ENCODE data around the gene NACC2. TPM values are rescaled to one million over a fixed set of nuclear protein-coding genes. Genes with fewer than 3 reads are reported as not detected.

The NACC2 gene
- total and polyA plus RNA-seq, 2 donors (not counting 1 experiment from before 2014, with no cell fraction given) = 0.34 to 1.9 TPM

DNA sequence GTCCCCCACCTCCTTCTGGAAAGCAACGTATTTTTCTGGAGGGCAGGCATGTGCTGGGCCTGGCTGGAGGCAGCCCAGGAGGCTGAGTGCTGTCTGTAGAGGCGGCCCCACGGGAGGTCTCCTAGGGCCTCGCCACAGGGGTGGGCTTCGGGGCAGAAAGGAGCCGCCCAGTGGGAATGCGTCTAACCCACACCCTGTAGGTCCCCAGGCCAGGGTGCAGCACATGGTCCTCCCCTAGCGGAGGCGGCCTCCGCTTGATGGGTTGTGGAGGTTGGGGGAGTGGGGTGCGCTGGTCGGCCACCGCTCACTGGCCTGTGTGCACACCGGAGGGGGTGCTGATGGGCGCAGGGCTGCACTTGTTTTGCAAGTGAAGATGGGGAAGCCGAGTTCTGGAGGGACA is 85.6 kb downstream of the NACC2 start:
- no peak overlapping the region for H3K27ac Mint-ChIP-seq
- intact Hi-C loops (cut with micrococcal nuclease) = no loop called here
- H3K27ac ChIP-seq (ENCODE audit: low read length in 2 of 2) = no peak overlapping the region
- ATAC-seq (ENCODE audit: low read depth) (no peak), DNase-seq (no peak)
- no peaks in the 10 kb centered on the region for H3K4me1 ChIP-seq (ENCODE audit: control insufficient read depth in 2 of 2, insufficient read depth in 2 of 2, low read length in 2 of 2)
- no peaks in the 10 kb centered on the region for H3K79me2 ChIP-seq (ENCODE audit: control insufficient read depth, insufficient read depth, low read length)
- no peaks in the 10 kb centered on the region for H3K27me3 ChIP-seq (replicated peaks in 1 of 4; ENCODE audit: control extremely low read depth in 1 of 4, control insufficient read depth in 3 of 4, insufficient read depth in 4 of 4, low read length in 3 of 4)
- H3K9ac ChIP-seq (ENCODE audit: low read length) = no peak overlapping the region
- H3K9me3 ChIP-seq (ENCODE audit: control extremely low read depth in 1 of 3, control insufficient read depth in 2 of 3, insufficient read depth in 1 of 3, low read length in 2 of 3) = no peaks in the 10 kb centered on the region
- no peak overlapping the region for H3K4me3 ChIP-seq (ENCODE audit: control extremely low read depth in 1 of 5, extremely low read depth in 1 of 5, insufficient read depth in 1 of 5, low read depth in 2 of 5, low read length in 4 of 5)
- H3K4me2 ChIP-seq (replicated peaks; ENCODE audit: low read depth, low read length, poor library complexity, severe bottlenecking) = no peak overlapping the region
- no peak overlapping the region for H3K4me3 Mint-ChIP-seq
- POLR2A ChIA-PET = no interaction called here
- no peak overlapping the region for H2AFZ ChIP-seq (ENCODE audit: insufficient read depth, low read depth, low read length, poor library complexity, severe bottlenecking)
- no peaks in the 10 kb centered on the region for H3K36me3 ChIP-seq (replicated peaks in 1 of 2; ENCODE audit: control extremely low read depth in 1 of 2, control insufficient read depth in 1 of 2, extremely low read depth in 1 of 2, insufficient read depth in 2 of 2, low read length in 1 of 2)
- WGBS (ENCODE audit: insufficient coverage) = 92% methylated on average over 14 of the region's 16 CpGs
- H4K20me1 ChIP-seq (ENCODE audit: control insufficient read depth, insufficient read depth, low read length, poor library complexity, severe bottlenecking) = no peaks in the 10 kb centered on the region
- no peak for TF ChIP-seq EZH2 (IDR thresholded peaks at IDR 0.05; ENCODE audit: borderline replicate concordance, insufficient read depth, low read depth, low read length, poor library complexity, severe bottlenecking)
- TF ChIP-seq, protein P1, sequence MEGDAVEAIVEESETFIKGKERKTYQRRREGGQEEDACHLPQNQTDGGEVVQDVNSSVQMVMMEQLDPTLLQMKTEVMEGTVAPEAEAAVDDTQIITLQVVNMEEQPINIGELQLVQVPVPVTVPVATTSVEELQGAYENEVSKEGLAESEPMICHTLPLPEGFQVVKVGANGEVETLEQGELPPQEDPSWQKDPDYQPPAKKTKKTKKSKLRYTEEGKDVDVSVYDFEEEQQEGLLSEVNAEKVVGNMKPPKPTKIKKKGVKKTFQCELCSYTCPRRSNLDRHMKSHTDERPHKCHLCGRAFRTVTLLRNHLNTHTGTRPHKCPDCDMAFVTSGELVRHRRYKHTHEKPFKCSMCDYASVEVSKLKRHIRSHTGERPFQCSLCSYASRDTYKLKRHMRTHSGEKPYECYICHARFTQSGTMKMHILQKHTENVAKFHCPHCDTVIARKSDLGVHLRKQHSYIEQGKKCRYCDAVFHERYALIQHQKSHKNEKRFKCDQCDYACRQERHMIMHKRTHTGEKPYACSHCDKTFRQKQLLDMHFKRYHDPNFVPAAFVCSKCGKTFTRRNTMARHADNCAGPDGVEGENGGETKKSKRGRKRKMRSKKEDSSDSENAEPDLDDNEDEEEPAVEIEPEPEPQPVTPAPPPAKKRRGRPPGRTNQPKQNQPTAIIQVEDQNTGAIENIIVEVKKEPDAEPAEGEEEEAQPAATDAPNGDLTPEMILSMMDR (IDR thresholded peaks at IDR 0.05) = no peak
- H3K27me3 Mint-ChIP-seq = no peaks in the 10 kb centered on the region
- no peaks in the 10 kb centered on the region for H3K4me1 Mint-ChIP-seq
- CTCF ChIA-PET = interaction anchor here (1.3 kb wide), 1 partner anchor 22 kb away, joined by 3 read pairs; no protein-coding TSS in a partner anchor
- no peaks in the 10 kb centered on the region for H3K9me3 Mint-ChIP-seq (ENCODE audit: insufficient read depth)

DNA sequence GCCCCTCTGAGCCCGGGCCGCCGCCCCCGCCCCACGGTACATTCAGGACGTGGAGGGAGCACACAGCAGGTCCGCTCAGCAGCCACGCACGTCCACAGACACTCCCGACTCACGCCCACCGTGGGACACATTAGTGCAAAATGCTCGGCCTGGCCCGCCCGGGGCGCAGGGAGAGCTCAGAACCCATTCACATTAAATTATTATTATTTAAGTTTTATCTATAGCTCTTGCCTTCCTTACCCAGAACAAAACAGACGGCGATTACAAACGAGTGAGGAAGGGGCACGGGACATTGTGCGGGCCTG is 86.4 kb downstream of the NACC2 start:
- no peak overlapping the region for H3K27ac ChIP-seq (ENCODE audit: low read length in 2 of 2)
- Mint-ChIP-seq H3K9me3 (ENCODE audit: insufficient read depth) (no peaks in the 10 kb centered on the region), H3K4me1 (peaks cover 2% of the 10 kb centered on the region), H3K27me3 (no peaks in the 10 kb centered on the region), H3K4me3 (no peak overlapping the region), H3K27ac (no peak overlapping the region)
- no peaks in the 10 kb centered on the region for H3K9me3 ChIP-seq (ENCODE audit: control extremely low read depth in 1 of 3, control insufficient read depth in 2 of 3, insufficient read depth in 1 of 3, low read length in 2 of 3)
- 92% methylated on average over 17 of the region's 21 CpGs for WGBS (ENCODE audit: insufficient coverage)
- no peak overlapping the region for H3K4me2 ChIP-seq (replicated peaks; ENCODE audit: low read depth, low read length, poor library complexity, severe bottlenecking)
- CTCF ChIA-PET = interaction anchor here (1.3 kb wide), 1 partner anchor 23 kb away, joined by 3 read pairs; no protein-coding TSS in a partner anchor
- H3K4me3 ChIP-seq (ENCODE audit: control extremely low read depth in 1 of 5, extremely low read depth in 1 of 5, insufficient read depth in 1 of 5, low read depth in 2 of 5, low read length in 4 of 5) = no peak overlapping the region
- H3K36me3 ChIP-seq (replicated peaks in 1 of 2; ENCODE audit: control extremely low read depth in 1 of 2, control insufficient read depth in 1 of 2, extremely low read depth in 1 of 2, insufficient read depth in 2 of 2, low read length in 1 of 2) = no peaks in the 10 kb centered on the region
- H3K9ac ChIP-seq (ENCODE audit: low read length) = no peak overlapping the region
- no peak for DNase-seq
- H3K79me2 ChIP-seq (ENCODE audit: control insufficient read depth, insufficient read depth, low read length) = no peaks in the 10 kb centered on the region
- intact Hi-C loops (cut with micrococcal nuclease) = no loop called here
- no peak overlapping the region for H2AFZ ChIP-seq (ENCODE audit: insufficient read depth, low read depth, low read length, poor library complexity, severe bottlenecking)
- no peaks in the 10 kb centered on the region for H3K4me1 ChIP-seq (ENCODE audit: control insufficient read depth in 2 of 2, insufficient read depth in 2 of 2, low read length in 2 of 2)
- H3K27me3 ChIP-seq (replicated peaks in 1 of 4; ENCODE audit: control extremely low read depth in 1 of 4, control insufficient read depth in 3 of 4, insufficient read depth in 4 of 4, low read length in 3 of 4) = peaks cover 0 to 3% (median 0%) of the 10 kb centered on the region in 4 experiments
- no peak for TF ChIP-seq EZH2 (IDR thresholded peaks at IDR 0.05; ENCODE audit: borderline replicate concordance, insufficient read depth, low read depth, low read length, poor library complexity, severe bottlenecking)
- TF ChIP-seq, protein P1 (IDR thresholded peaks at IDR 0.05) = no peak
- POLR2A ChIA-PET = no interaction called here
- no peak for ATAC-seq (ENCODE audit: low read depth)
- H4K20me1 ChIP-seq (ENCODE audit: control insufficient read depth, insufficient read depth, low read length, poor library complexity, severe bottlenecking) = no peaks in the 10 kb centered on the region
